Stimulated activated naive B cell treated with anti-CD40 and anti-IgM and Interleukin-4, amounts not matched to agents 10 μg/mL and 1 μg/mL and 100 μg/mL, for 72 hours (primary cell): Measurements from ENCODE around the gene SV2C.
A peak's percentile ranks its signal among the peaks of the same experiment; 100 is the strongest.
"Not testable (repeated sequence)": the region's sequence is repeated elsewhere in the genome, so short reads cannot be mapped to it uniquely, and the experiment has no call there.

ENCODE experiments used
- ATAC-seq, 2 donors: fragments of 150-1000 bp; cut with Tn5 transposase; replicated peaks; 2 replicates each; pipeline ENCODE4 v1.10.0; 2021; ENCODE audit warnings: moderate library complexity in 1 of 2
- DNase-seq: peaks from one replicate; pipeline ENCODE4 v3.0.0; 2021
- H3K27ac Mint-ChIP-seq: one replicate; pipeline ENCODE4 v1.8.0; 2022; ENCODE audit warnings: mild to moderate bottlenecking, mixed read lengths
- H3K27me3 Mint-ChIP-seq, 2 donors: one replicate each; pipeline ENCODE4 v1.8.0; 2022; ENCODE audit warnings: mixed read lengths in 2 of 2
- H3K36me3 Mint-ChIP-seq, 2 donors: one replicate each; pipeline ENCODE4 v1.8.0; 2022; ENCODE audit warnings: mixed read lengths in 2 of 2, mild to moderate bottlenecking in 1 of 2
- H3K4me1 Mint-ChIP-seq, 2 donors: one replicate each; pipeline ENCODE4 v1.8.0; 2022; ENCODE audit warnings: mixed read lengths in 2 of 2, mild to moderate bottlenecking in 1 of 2
- H3K4me3 Mint-ChIP-seq, 2 donors: one replicate each; pipeline ENCODE4 v1.8.0; 2022; ENCODE audit warnings: mild to moderate bottlenecking in 2 of 2, mixed read lengths in 2 of 2, moderate library complexity in 1 of 2
- H3K9me3 Mint-ChIP-seq, 2 donors: one replicate each; pipeline ENCODE4 v1.8.0; 2022; ENCODE audit warnings: mixed read lengths in 2 of 2, mild to moderate bottlenecking in 1 of 2

SV2C gene

GRCh38 chr5:76312783-76313182 is 229.6 kb downstream of the SV2C start:
- DNase-seq: no peak
- Mint-ChIP-seq H3K27me3 (peaks cover 0 to 4% of the 10 kb centered on the region in 2 donors), H3K36me3 (no peaks in the 10 kb centered on the region), H3K4me3 (no peak overlapping the region), H3K4me1 (no peaks in the 10 kb centered on the region), H3K27ac (no peak overlapping the region), H3K9me3 (peaks cover 0 to 4% of the 10 kb centered on the region in 2 donors)
- ATAC-seq: no peak

GRCh38 chr5:76314643-76315042 is 231.5 kb downstream of the SV2C start:
- ATAC-seq (no peak), DNase-seq (no peak)
- H3K4me3 Mint-ChIP-seq: no peak overlapping the region
- H3K9me3 Mint-ChIP-seq: peaks cover 0 to 4% of the 10 kb centered on the region in 2 donors
- H3K27me3 Mint-ChIP-seq: peaks cover 4 to 7% of the 10 kb centered on the region in 2 donors
- H3K4me1 Mint-ChIP-seq: no peaks in the 10 kb centered on the region
- no peaks in the 10 kb centered on the region for H3K36me3 Mint-ChIP-seq
- H3K27ac Mint-ChIP-seq: no peak overlapping the region

- Mint-ChIP-seq H3K27me3 (peaks cover 0 to 7% of the 10 kb centered on the region in 2 donors), H3K9me3 (peaks cover 10 to 11% of the 10 kb centered on the region in 2 donors), H3K36me3 (no peaks in the 10 kb centered on the region), H3K4me3 (no peak overlapping the region), H3K4me1 (no peaks in the 10 kb centered on the region), H3K27ac (no peak overlapping the region)
- no peak for DNase-seq
- ATAC-seq: no peak
These were observed 236.5 kb downstream of the SV2C start for GRCh38 chr5:76319673-76320072.

GRCh38 chr5:76323494-76323893 is 240.3 kb downstream of the SV2C start:
- Mint-ChIP-seq H3K4me1 (peaks cover 2 to 12% of the 10 kb centered on the region in 2 donors), H3K9me3 (peaks cover 10 to 11% of the 10 kb centered on the region in 2 donors)
- ATAC-seq, H3K27ac Mint-ChIP-seq, H3K4me3 Mint-ChIP-seq, DNase-seq, H3K36me3 Mint-ChIP-seq, H3K27me3 Mint-ChIP-seq: not testable (repeated sequence)

GRCh38 chr5:76325326-76325725 is 242.1 kb downstream of the SV2C start:
- Mint-ChIP-seq H3K4me3 (no peak overlapping the region), H3K27ac (no peak overlapping the region), H3K36me3 (no peaks in the 10 kb centered on the region), H3K9me3 (peaks cover 10 to 11% of the 10 kb centered on the region in 2 donors), H3K27me3 (peaks cover 0 to 6% of the 10 kb centered on the region in 2 donors), H3K4me1 (peaks cover 2 to 12% of the 10 kb centered on the region in 2 donors)
- ATAC-seq (no peak), DNase-seq (no peak)

GRCh38 chr5:76325876-76326491 is 242.8 kb downstream of the SV2C start:
- DNase-seq (no peak), ATAC-seq (no peak)
- Mint-ChIP-seq H3K4me1 (peaks cover 2 to 12% of the 10 kb centered on the region in 2 donors), H3K27ac (no peak overlapping the region), H3K9me3 (peaks cover 10 to 11% of the 10 kb centered on the region in 2 donors), H3K27me3 (peaks cover 0 to 6% of the 10 kb centered on the region in 2 donors), H3K36me3 (no peaks in the 10 kb centered on the region), H3K4me3 (no peak overlapping the region)

- Mint-ChIP-seq H3K4me1 (peaks cover 2 to 12% of the 10 kb centered on the region in 2 donors), H3K36me3 (no peaks in the 10 kb centered on the region)
- ATAC-seq: no peak
These were observed 243.6 kb downstream of the SV2C start for GRCh38 chr5:76326577-76327302.

GRCh38 chr5:76329346-76329745 is 246.2 kb downstream of the SV2C start:
- Mint-ChIP-seq H3K27me3 (peaks cover 0 to 6% of the 10 kb centered on the region in 2 donors), H3K4me1 (peaks cover 2 to 12% of the 10 kb centered on the region in 2 donors), H3K27ac (no peak overlapping the region), H3K36me3 (no peaks in the 10 kb centered on the region), H3K9me3 (no peaks in the 10 kb centered on the region), H3K4me3 (no peak overlapping the region)
- ATAC-seq: no peak
- DNase-seq: no peak

More at GRCh38 chr5:76326577-76327302, 243.6 kb downstream of the SV2C start:
- H3K27me3 Mint-ChIP-seq: peaks cover 0 to 6% of the 10 kb centered on the region in 2 donors
- no peak for DNase-seq
- H3K4me3 Mint-ChIP-seq: no peak overlapping the region
- H3K27ac Mint-ChIP-seq: no peak overlapping the region
- peaks cover 10 to 11% of the 10 kb centered on the region in 2 donors for H3K9me3 Mint-ChIP-seq

GRCh38 chr5:76331126-76331525 is 247.9 kb downstream of the SV2C start:
- H3K4me1 Mint-ChIP-seq: peaks cover 0 to 12% of the 10 kb centered on the region in 2 donors
- H3K9me3 Mint-ChIP-seq: no peaks in the 10 kb centered on the region
- H3K36me3 Mint-ChIP-seq: no peaks in the 10 kb centered on the region
- no peak overlapping the region for H3K27ac Mint-ChIP-seq
- no peak overlapping the region for H3K4me3 Mint-ChIP-seq
- H3K27me3 Mint-ChIP-seq: peaks cover 0 to 6% of the 10 kb centered on the region in 2 donors
- ATAC-seq: peak in 1 of 2 donors; percentile 12
- DNase-seq: no peak

GRCh38 chr5:76332102-76332501 is 248.9 kb downstream of the SV2C start:
- Mint-ChIP-seq H3K4me3 (no peak overlapping the region), H3K9me3 (no peaks in the 10 kb centered on the region), H3K4me1 (peaks cover 0 to 5% of the 10 kb centered on the region in 2 donors), H3K36me3 (no peaks in the 10 kb centered on the region), H3K27me3 (no peaks in the 10 kb centered on the region), H3K27ac (no peak overlapping the region)
- ATAC-seq (no peak), DNase-seq (no peak)

GRCh38 chr5:76332611-76333205 is 249.5 kb downstream of the SV2C start:
- ATAC-seq (no peak), DNase-seq (no peak)
- Mint-ChIP-seq H3K27ac (no peak overlapping the region), H3K4me1 (peaks cover 0 to under 1% of the 10 kb centered on the region in 2 donors), H3K9me3 (no peaks in the 10 kb centered on the region), H3K4me3 (no peak overlapping the region), H3K27me3 (no peaks in the 10 kb centered on the region), H3K36me3 (no peaks in the 10 kb centered on the region)

GRCh38 chr5:76333571-76333970 is 250.4 kb downstream of the SV2C start:
- DNase-seq (no peak), ATAC-seq (no peak)
- Mint-ChIP-seq H3K27ac (no peak overlapping the region), H3K4me1 (peaks cover 0 to 2% of the 10 kb centered on the region in 2 donors), H3K9me3 (no peaks in the 10 kb centered on the region), H3K36me3 (no peaks in the 10 kb centered on the region), H3K27me3 (no peaks in the 10 kb centered on the region), H3K4me3 (no peak overlapping the region)

GRCh38 chr5:76334574-76334973 is 251.4 kb downstream of the SV2C start:
- no peak overlapping the region for H3K4me3 Mint-ChIP-seq
- no peaks in the 10 kb centered on the region for H3K27me3 Mint-ChIP-seq
- peaks cover 0 to 2% of the 10 kb centered on the region in 2 donors for H3K4me1 Mint-ChIP-seq
- no peak overlapping the region for H3K27ac Mint-ChIP-seq
- ATAC-seq (no peak), DNase-seq (no peak)
- H3K36me3 Mint-ChIP-seq: no peaks in the 10 kb centered on the region
- H3K9me3 Mint-ChIP-seq: no peaks in the 10 kb centered on the region

GRCh38 chr5:76335451-76335850 is 252.3 kb downstream of the SV2C start:
- not testable (repeated sequence) for H3K4me1 Mint-ChIP-seq, H3K4me3 Mint-ChIP-seq, DNase-seq, H3K27me3 Mint-ChIP-seq, H3K36me3 Mint-ChIP-seq, H3K9me3 Mint-ChIP-seq, ATAC-seq, H3K27ac Mint-ChIP-seq
